Neutrophil (primary cell): ENCODE measurements around the gene NAIF1.

Experiments
- H3K27ac ChIP-seq: fragments of 200-600 bp; sonication (generic); 2 replicates; pipeline ENCODE4 v1.5.1; 2016; ENCODE audit warnings: mild to moderate bottlenecking, moderate library complexity
- H3K27me3 ChIP-seq: fragments of 200-600 bp; sonication (generic); 2 replicates; pipeline ENCODE4 v1.6.0; 2016; ENCODE audit warnings: mild to moderate bottlenecking
- H3K36me3 ChIP-seq: fragments of 200-600 bp; sonication (generic); 2 replicates; pipeline ENCODE4 v1.5.1; 2017
- H3K4me1 ChIP-seq, 2 experiments: fragments of 200-600 bp in 1 of 2; sonication (generic) in 1 of 2; 1 replicate in 1 of 2; 2 replicates in 1 of 2; pipeline versions ENCODE4 v1.5.1 to v1.6.1; 2013 to 2016; ENCODE audit warnings: low read depth in 1 of 2, low read length in 1 of 2, mild to moderate bottlenecking in 1 of 2, moderate library complexity in 1 of 2; ENCODE audit not compliant: control insufficient read depth in 1 of 2, insufficient read depth in 1 of 2
- H3K4me3 ChIP-seq, 2 experiments: fragments of 200-600 bp in 1 of 2; sonication (generic) in 1 of 2; 1 replicate in 1 of 2; 2 replicates in 1 of 2; pipeline ENCODE4 v1.5.1; 2013 to 2016; ENCODE audit warnings: low read depth in 1 of 2, low read length in 1 of 2, mild to moderate bottlenecking in 1 of 2, moderate library complexity in 1 of 2
- H3K9me3 ChIP-seq: fragments of 200-600 bp; sonication (generic); 2 replicates; pipeline ENCODE4 v1.5.1; 2016
- CTCF ChIP-seq: fragments of 200-600 bp; sonication (generic); IDR thresholded peaks from 2 replicates; pipeline ENCODE4 v1.5.1; 2016; ENCODE audit warnings: antibody characterized with exemption

The NAIF1 gene

GRCh38 chr9:128066713-128067644, at the start of gene NAIF1:
Gene NAIF1 (minus strand): TSS chr9:128067320. CDS start chr9:128067101, 219 bp downstream.
- peak; percentile 34 for TF ChIP-seq CTCF
- Histone ChIP-seq H3K9me3 (no peaks in the 10 kb centered on the region), H3K4me3 (peak within 1 kb of the TSS; percentile 84 to 98), H3K36me3 (peaks cover 13% of the 10 kb centered on the region), H3K4me1 (peaks cover 75 to 77% of the 10 kb centered on the region in 2 experiments), H3K27ac (peak within 1 kb of the TSS; percentile 96), H3K27me3 (no peaks in the 10 kb centered on the region)

- Histone ChIP-seq H3K4me3 (no peak overlapping the region), H3K36me3 (peaks cover 20% of the 10 kb centered on the region), H3K27me3 (no peaks in the 10 kb centered on the region), H3K27ac (no peak overlapping the region), H3K9me3 (no peaks in the 10 kb centered on the region), H3K4me1 (peaks cover 5 to 8% of the 10 kb centered on the region in 2 experiments)
- TF ChIP-seq CTCF = no peak
Observed at GRCh38 chr9:128116104-128117083, 49.3 kb upstream of the NAIF1 start.

- Histone ChIP-seq H3K4me3 (no peak overlapping the region), H3K9me3 (no peaks in the 10 kb centered on the region), H3K4me1 (peaks cover 5 to 8% of the 10 kb centered on the region in 2 experiments), H3K36me3 (peaks cover 10% of the 10 kb centered on the region), H3K27ac (no peak overlapping the region), H3K27me3 (no peaks in the 10 kb centered on the region)
- no peak for TF ChIP-seq CTCF
Observed at GRCh38 chr9:128115187-128116103, 48.3 kb upstream of the NAIF1 start.

- Histone ChIP-seq H3K4me3 (no peak overlapping the region), H3K36me3 (peaks cover 6% of the 10 kb centered on the region), H3K4me1 (peaks cover 5 to 8% of the 10 kb centered on the region in 2 experiments), H3K27me3 (no peaks in the 10 kb centered on the region), H3K27ac (no peak overlapping the region), H3K9me3 (no peaks in the 10 kb centered on the region)
- no peak for TF ChIP-seq CTCF
Observed at GRCh38 chr9:128114326-128115186, 47.4 kb upstream of the NAIF1 start.
